HL-60 (cell line): Measurements from ENCODE around the gene TIAM1.

ENCODE experiments used
- DNase-seq, 2 experiments: peaks; one replicate each; pipeline ENCODE4 v3.0.0-alpha.2; 2010 to 2020; ENCODE audit warnings: low read depth in 1 of 2, low spot score in 1 of 2
- H3K27ac ChIP-seq: fragments of 250-450 bp; sonication (Bioruptor Pico); replicated peaks from 2 replicates; pipeline ENCODE4 v1.5.1; 2020; ENCODE audit warnings: mild to moderate bottlenecking, moderate library complexity
- H3K27me3 ChIP-seq: fragments of 250-450 bp; sonication (Bioruptor Pico); 2 replicates; pipeline ENCODE4 v1.5.1; 2021; ENCODE audit warnings: mild to moderate bottlenecking, moderate library complexity; ENCODE audit not compliant: insufficient read depth, poor library complexity, severe bottlenecking
- H3K4me3 ChIP-seq: replicated peaks from 2 replicates; pipeline ENCODE4 v1.5.1; 2011; ENCODE audit warnings: mild to moderate bottlenecking, control low read depth, low read length; ENCODE audit not compliant: insufficient read depth
- CTCF ChIP-seq: IDR thresholded peaks from one replicate; pipeline ENCODE4 v1.5.1; 2011; ENCODE audit warnings: low read length, control low read depth, inconsistent platforms; ENCODE audit not compliant: insufficient read depth
- GABPA ChIP-seq: IDR thresholded peaks from 2 replicates; pipeline ENCODE4 v1.6.1; 2012; ENCODE audit warnings: low read depth
- POLR2AphosphoS5 ChIP-seq: IDR thresholded peaks from 2 replicates; pipeline ENCODE4 v1.6.1; 2012; ENCODE audit warnings: low read depth
- REST ChIP-seq: IDR thresholded peaks from 2 replicates; pipeline ENCODE4 v1.6.1; 2012; ENCODE audit warnings: low read depth; ENCODE audit not compliant: insufficient replicate concordance
- SPI1 ChIP-seq: IDR thresholded peaks from 2 replicates; pipeline ENCODE4 v1.6.1; 2012; ENCODE audit warnings: low read depth, mild to moderate bottlenecking, borderline replicate concordance

Gene TIAM1

GRCh38 chr21:31140025-31140424, 204.0 kb downstream of the TIAM1 start:
- TF ChIP-seq REST, result no peak
- no peak for TF ChIP-seq POLR2AphosphoS5
- no peak for TF ChIP-seq SPI1
- TF ChIP-seq CTCF, result no peak
- no peak for TF ChIP-seq GABPA
- Histone ChIP-seq H3K27me3 (no peaks in the 10 kb centered on the region), H3K4me3 (no peak overlapping the region), H3K27ac (no peak overlapping the region)
- no peak for DNase-seq

GRCh38 chr21:31137960-31138359, 206.1 kb downstream of the TIAM1 start:
- Histone ChIP-seq H3K27me3 (no peaks in the 10 kb centered on the region), H3K27ac (no peak overlapping the region), H3K4me3 (no peak overlapping the region)
- no peak for DNase-seq
- TF ChIP-seq REST (no peak), CTCF (no peak), POLR2AphosphoS5 (no peak), GABPA (no peak), SPI1 (no peak)

GRCh38 chr21:31136891-31137290, 207.2 kb downstream of the TIAM1 start:
- TF ChIP-seq REST (no peak), SPI1 (no peak), GABPA (no peak), POLR2AphosphoS5 (no peak; the same call in 1 of the 2 replicates), CTCF (no peak)
- Histone ChIP-seq H3K4me3 (no peak overlapping the region), H3K27me3 (no peaks in the 10 kb centered on the region), H3K27ac (no peak overlapping the region)
- peak in 1 of 2 experiments; percentile 78 for DNase-seq
